Fibroblast of villous mesenchyme (primary cell): ENCODE results near the gene EML5. TPM values are rescaled to one million over a fixed set of nuclear protein-coding genes. Genes with fewer than 3 reads are reported as not detected.

ENCODE experiments used
- DNase-seq: peaks from one replicate; pipeline ENCODE4 v3.0.0-alpha.2; 2010; ENCODE audit warnings: low read depth
- H3K4me3 ChIP-seq: 2 replicates; pipeline ENCODE4 v1.5.1; 2011; ENCODE audit warnings: low read depth, mild to moderate bottlenecking, low read length
- total RNA-seq: library from RNA; depleted of rRNA; stranded (reverse); fragments of >200 nt; gene quantifications from 2 replicates; pipeline ENCODE4 v1.2.3, GENCODE V29; 2012
- TF ChIP-seq, protein P1 (sequence below): IDR thresholded peaks from 2 replicates; pipeline ENCODE4 v1.5.1; 2012; ENCODE audit warnings: low read depth, mild to moderate bottlenecking, low read length; ENCODE audit not compliant: insufficient read depth

EML5 gene
- total RNA-seq, 1 donor: 0.86 TPM

DNA sequence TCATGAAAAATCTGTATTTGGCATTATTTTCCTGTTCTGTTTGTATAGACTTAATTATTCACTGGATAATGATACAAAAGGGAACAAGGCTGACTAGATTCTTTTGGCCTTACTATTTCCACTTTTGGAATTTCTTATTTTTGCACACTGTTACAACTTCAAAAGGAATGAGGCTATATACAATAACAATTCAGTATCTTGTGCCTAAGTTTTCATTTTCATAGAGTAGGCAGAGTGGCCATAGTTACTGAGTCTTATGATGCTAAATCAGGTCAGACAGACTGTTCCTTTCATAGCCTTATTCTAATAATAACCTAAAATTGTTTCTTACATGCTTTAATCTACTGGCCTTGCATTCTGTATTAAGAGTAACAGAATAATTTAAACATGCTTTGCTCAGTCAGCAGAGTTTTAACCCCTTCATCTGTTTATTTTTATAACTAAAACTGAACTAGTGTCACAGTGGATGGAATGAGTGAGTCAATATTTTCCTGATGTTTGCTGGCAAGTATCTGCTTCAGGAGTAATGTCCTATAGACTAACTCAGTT lies 42.2 kb upstream of the EML5 start:
- H3K4me3 ChIP-seq: no peak overlapping the region
- TF ChIP-seq, protein P1, sequence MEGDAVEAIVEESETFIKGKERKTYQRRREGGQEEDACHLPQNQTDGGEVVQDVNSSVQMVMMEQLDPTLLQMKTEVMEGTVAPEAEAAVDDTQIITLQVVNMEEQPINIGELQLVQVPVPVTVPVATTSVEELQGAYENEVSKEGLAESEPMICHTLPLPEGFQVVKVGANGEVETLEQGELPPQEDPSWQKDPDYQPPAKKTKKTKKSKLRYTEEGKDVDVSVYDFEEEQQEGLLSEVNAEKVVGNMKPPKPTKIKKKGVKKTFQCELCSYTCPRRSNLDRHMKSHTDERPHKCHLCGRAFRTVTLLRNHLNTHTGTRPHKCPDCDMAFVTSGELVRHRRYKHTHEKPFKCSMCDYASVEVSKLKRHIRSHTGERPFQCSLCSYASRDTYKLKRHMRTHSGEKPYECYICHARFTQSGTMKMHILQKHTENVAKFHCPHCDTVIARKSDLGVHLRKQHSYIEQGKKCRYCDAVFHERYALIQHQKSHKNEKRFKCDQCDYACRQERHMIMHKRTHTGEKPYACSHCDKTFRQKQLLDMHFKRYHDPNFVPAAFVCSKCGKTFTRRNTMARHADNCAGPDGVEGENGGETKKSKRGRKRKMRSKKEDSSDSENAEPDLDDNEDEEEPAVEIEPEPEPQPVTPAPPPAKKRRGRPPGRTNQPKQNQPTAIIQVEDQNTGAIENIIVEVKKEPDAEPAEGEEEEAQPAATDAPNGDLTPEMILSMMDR: no peak
- DNase-seq: peak; percentile 41

DNA sequence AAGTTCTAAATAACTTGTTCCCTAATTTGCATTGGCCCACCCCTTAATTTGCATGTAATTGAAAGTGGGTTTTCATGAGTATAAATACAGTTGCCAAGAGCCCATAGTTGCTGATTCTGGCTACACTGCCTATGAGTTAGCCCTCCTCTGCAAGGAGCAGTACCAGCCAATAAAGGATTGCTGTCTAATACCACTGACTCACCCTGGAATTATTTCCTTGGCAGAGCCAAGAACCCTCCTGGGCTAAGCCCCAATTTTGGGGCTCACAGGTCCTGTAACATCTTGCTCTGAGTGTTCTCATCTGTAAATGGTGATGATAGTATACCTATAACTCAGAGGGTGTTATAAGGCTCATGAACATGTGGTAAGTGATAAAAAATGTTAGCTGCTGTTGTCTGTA lies 38.5 kb upstream of the EML5 start:
- TF ChIP-seq, protein P1: no peak
- no peak for DNase-seq
- no peak overlapping the region for H3K4me3 ChIP-seq

DNA sequence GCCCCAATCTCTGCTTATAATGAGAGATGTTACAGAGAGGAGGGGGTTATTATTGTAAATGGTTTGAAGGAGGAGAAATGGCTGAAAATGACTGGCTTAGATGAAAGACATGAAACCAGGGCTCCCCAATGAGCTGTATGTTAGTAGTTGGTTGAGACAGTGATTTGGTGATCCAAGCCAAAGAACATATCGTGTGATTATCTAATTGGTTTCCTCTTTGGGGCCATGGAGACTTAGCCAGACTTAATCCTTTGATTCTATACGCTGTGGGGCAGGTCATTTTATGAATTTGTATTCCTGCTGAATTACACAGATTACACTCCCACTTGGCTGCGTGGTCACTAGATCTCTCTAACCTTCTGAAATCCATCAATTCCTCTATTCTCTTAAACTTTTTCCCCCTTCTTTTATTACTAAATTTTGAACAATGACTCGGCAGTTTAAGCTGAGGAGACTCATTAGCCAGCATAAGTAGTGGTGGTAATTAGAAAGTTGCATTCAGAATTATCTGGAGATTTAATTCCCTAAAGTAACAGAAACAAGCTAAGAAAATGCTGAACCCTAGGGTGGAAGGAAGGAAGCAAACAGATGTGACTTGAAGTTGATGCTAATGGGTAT lies 37.0 kb upstream of the EML5 start:
- TF ChIP-seq, protein P1: no peak
- no peak overlapping the region for H3K4me3 ChIP-seq
- no peak for DNase-seq

DNA sequence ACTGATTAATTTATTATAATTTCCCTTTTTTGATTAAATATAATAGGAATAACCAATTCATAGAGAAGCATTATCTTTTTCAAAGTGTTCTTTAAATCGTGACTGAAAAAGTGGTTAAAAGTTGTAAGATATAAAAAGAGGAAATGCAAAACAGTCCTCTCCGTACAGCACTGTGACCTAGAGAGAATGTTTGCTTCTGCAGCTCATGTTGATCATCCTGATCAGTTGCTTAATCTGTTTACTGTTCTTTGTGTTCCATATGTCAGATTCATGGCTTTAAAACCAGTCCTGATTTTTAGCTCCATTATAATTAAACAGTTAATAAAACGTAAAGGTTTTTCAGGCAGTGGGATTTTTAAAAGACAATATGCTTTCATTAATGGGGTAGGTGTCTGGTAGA lies 36.4 kb upstream of the EML5 start:
- TF ChIP-seq, protein P1: no peak
- DNase-seq: peak; percentile 43
- H3K4me3 ChIP-seq: no peak overlapping the region

DNA sequence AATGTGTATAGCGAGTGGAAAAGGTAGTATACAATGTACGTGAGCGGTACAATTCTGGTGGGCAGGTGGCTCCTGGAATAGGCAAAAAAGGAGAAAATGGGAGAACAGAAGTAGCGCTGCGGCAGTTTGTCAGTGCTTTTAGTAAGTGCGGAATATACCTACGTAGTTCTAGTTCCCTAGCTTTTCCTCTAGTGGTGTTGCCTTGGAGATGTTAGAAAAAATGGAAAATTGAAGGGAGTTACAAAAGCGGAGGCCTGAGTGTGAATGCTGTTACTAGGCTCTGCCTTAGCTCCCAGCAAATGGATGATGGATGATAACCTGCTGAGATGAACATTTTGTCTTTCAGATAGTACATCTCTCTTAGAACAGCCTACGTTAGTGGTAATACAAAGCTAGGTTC lies 32.8 kb upstream of the EML5 start:
- TF ChIP-seq, protein P1: no peak
- no peak for DNase-seq
- H3K4me3 ChIP-seq: peak overlapping the region; percentile 85

DNA sequence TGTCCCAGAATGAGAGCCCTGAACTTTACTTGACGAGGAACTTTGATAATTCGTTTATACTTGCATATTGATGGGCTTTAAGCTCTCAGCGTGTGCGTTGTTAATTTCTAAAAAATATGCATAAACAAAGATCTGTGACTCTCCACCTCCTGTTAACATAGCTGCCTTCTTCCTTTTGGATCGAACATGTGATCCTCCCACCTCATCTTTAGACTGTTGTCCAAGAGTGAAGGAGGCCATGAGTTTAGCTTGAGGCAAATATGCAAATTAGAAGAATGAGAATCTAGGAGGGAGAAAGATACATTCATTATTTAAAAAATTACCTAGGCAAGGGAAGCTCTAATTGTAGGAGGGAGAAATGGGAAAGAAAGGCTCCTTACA lies 32.3 kb upstream of the EML5 start:
- peak; percentile 28 for DNase-seq
- TF ChIP-seq, protein P1: no peak
- peak overlapping the region; percentile 85 for H3K4me3 ChIP-seq
